Body of pancreas (tissue), 4 donors: ENCODE results near the gene PSMD5. TPM values are rescaled to one million over a fixed set of nuclear protein-coding genes. Genes with fewer than 3 reads are reported as not detected.
"Not testable (repeated sequence)": the region's sequence is repeated elsewhere in the genome, so short reads cannot be mapped to it uniquely, and the experiment has no call there.

Experiments used
- ATAC-seq: fragments of 150-250 bp; one replicate; pipeline ENCODE4 v1.9.1; 2016
- DNase-seq, 4 donors: peaks; one replicate each; pipeline ENCODE4 v3.0.0-alpha.2; 2019
- H3K27ac ChIP-seq, 4 donors: fragments of 200-600 bp; sonication (generic); 1 replicate in 3 of 4; 2 replicates in 1 of 4; pipeline versions ENCODE4 v1.5.1 to v1.6.1; 2016 to 2019; ENCODE audit warnings: mild to moderate bottlenecking in 1 of 4, mixed read lengths in 1 of 4, moderate library complexity in 1 of 4
- H3K27me3 ChIP-seq, 2 donors: fragments of 200-600 bp; sonication (generic); one replicate each; pipeline ENCODE4 v1.6.0; 2016; ENCODE audit warnings: mild to moderate bottlenecking in 1 of 2
- H3K36me3 ChIP-seq, 2 donors: fragments of 200-600 bp; sonication (generic); replicated peaks in 1 of 2; 2 replicates each; pipeline ENCODE4 v1.5.1; 2016; ENCODE audit warnings: low read depth in 2 of 2; ENCODE audit not compliant: insufficient read depth in 1 of 2
- H3K4me1 ChIP-seq: fragments of 200-600 bp; sonication (generic); one replicate; pipeline ENCODE4 v1.6.0; 2016
- H3K4me3 ChIP-seq, 2 donors: fragments of 200-600 bp; sonication (generic); 1 replicate in 1 of 2; 2 replicates in 1 of 2; pipeline ENCODE4 v1.5.1; 2016 to 2019
- H3K9me3 ChIP-seq, 3 donors: fragments of 200-600 bp; sonication (generic); 1 replicate in 2 of 3; 2 replicates in 1 of 3; pipeline ENCODE4 v1.5.1; 2016
- POLR2A ChIP-seq, 3 donors: fragments of 450-650 bp; IDR thresholded peaks; one replicate each; pipeline ENCODE4 v1.6.1; 2016; ENCODE audit warnings: antibody characterized with exemption in 3 of 3, mild to moderate bottlenecking in 2 of 3
- whole genome bisulfite sequencing, 2 donors: methylation state at CpG; one replicate each; pipeline ENCODE4 v1.1.5; 2017; 5-methylcytosine and 5-hydroxymethylcytosine counted together
- intact Hi-C: fragments of 100-400 bp; cut with DNase I; formaldehyde crosslinking; loops from one replicate; pipeline ENCODE4 v1.15.1; 2023
- total RNA-seq, 2 donors: library from RNA; depleted of rRNA; stranded (reverse); fragments of >200 nt; gene quantifications; one replicate each; pipeline ENCODE4 v1.1.0, GENCODE V29; 2016
- TF ChIP-seq, protein P1 (sequence below), 7 experiments: fragments of 450-650 bp in 4 of 7; fragments of 200-600 bp in 3 of 7; sonication (generic) in 3 of 7; IDR thresholded peaks; one replicate each; pipeline ENCODE4 v1.5.1; 2016 to 2019; ENCODE audit warnings: antibody characterized with exemption in 7 of 7

Gene PSMD5
- total RNA-seq, 2 donors from 2014 or later = 20.8 to 31.0 TPM

- DNase-seq (no peak), ATAC-seq (no peak)
- TF ChIP-seq, protein P1, sequence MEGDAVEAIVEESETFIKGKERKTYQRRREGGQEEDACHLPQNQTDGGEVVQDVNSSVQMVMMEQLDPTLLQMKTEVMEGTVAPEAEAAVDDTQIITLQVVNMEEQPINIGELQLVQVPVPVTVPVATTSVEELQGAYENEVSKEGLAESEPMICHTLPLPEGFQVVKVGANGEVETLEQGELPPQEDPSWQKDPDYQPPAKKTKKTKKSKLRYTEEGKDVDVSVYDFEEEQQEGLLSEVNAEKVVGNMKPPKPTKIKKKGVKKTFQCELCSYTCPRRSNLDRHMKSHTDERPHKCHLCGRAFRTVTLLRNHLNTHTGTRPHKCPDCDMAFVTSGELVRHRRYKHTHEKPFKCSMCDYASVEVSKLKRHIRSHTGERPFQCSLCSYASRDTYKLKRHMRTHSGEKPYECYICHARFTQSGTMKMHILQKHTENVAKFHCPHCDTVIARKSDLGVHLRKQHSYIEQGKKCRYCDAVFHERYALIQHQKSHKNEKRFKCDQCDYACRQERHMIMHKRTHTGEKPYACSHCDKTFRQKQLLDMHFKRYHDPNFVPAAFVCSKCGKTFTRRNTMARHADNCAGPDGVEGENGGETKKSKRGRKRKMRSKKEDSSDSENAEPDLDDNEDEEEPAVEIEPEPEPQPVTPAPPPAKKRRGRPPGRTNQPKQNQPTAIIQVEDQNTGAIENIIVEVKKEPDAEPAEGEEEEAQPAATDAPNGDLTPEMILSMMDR (IDR thresholded peaks at IDR 0.05) = no peak
- TF ChIP-seq POLR2A (IDR thresholded peaks at IDR 0.05) = no peak
- intact Hi-C loops = no loop called here
- no peak overlapping the region for H3K4me3 ChIP-seq
- no peaks in the 10 kb centered on the region for H3K36me3 ChIP-seq
- peaks cover 0 to 4% (median 0%) of the 10 kb centered on the region in 3 donors for H3K9me3 ChIP-seq
- no peak overlapping the region for H3K27ac ChIP-seq
- no peaks in the 10 kb centered on the region for H3K27me3 ChIP-seq
- no peaks in the 10 kb centered on the region for H3K4me1 ChIP-seq
These were observed 34.9 kb downstream of the PSMD5 start for GRCh38 chr9:120807607-120808379.

DNA sequence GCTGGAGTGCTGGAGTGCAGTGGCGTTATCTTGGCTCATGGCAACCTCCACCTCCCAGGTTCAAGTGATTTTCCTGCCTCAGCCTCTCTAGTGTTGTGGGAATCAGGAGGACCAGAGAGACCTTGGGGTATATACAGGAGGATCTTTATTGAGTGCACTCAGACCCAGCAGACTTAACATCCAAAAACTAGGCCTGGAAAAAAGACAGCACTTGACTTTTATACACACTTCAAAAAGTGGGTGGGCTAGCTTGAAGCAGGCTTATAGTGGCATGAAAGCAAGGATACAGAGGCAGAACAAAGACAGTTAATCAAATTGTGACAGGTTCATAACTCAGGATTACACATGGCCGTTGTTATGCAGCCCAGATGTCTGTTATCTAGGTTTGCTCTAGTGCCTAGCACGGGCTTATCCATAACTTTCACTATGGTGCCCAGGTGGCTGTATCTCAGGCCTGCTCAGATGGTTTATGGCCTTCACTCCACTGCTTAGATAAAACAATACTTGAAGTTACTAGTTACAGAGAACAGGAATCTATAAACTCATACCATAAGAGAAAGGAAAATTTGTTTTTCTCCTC, 37.8 kb downstream of the PSMD5 start:
- ATAC-seq, H3K4me3 ChIP-seq, intact Hi-C loops, H3K9me3 ChIP-seq, H3K27me3 ChIP-seq, DNase-seq, H3K36me3 ChIP-seq, H3K4me1 ChIP-seq, H3K27ac ChIP-seq: not testable (repeated sequence)
- 58 to 64% methylated on average over 3 of the region's 3 CpGs for WGBS, 2 donors

DNA sequence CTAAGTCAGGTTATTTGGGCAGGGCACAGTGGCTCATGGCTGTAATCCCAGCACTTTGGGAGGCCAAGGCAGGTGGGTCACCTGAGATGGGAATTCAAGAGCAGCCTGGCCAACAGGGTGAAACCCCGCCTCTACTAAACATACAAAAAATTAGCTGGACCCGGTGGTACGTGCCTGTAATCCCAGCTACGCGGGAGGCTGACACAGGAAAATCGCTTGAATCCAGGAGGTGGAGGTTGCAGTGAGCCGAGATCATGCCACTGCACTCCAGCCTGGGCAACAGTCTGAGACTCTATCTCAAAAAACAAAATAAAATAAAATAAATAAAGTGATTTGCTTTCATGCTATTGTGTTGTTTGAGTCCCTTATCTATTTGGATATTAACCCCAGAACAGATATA, 41.3 kb downstream of the PSMD5 start:
- H3K27me3 ChIP-seq = no peaks in the 10 kb centered on the region
- intact Hi-C loops = no loop called here
- WGBS, 2 donors = 92 to 94% methylated on average over 7 of the region's 7 CpGs
- no peak overlapping the region for H3K4me3 ChIP-seq
- DNase-seq (no peak), ATAC-seq (no peak)
- no peaks in the 10 kb centered on the region for H3K9me3 ChIP-seq
- H3K4me1 ChIP-seq = no peaks in the 10 kb centered on the region
- no peaks in the 10 kb centered on the region for H3K36me3 ChIP-seq
- no peak overlapping the region for H3K27ac ChIP-seq
- TF ChIP-seq, protein P1 (IDR thresholded peaks at IDR 0.05) = no peak
- TF ChIP-seq POLR2A (IDR thresholded peaks at IDR 0.05) = no peak

GRCh38 chr9:120792898-120793765, 49.6 kb downstream of the PSMD5 start, which contains the start of gene FBXW2:
TSS of gene FBXW2 (minus strand) at chr9:120793416. CDS start at chr9:120788258, 5,158 bp downstream.
- ATAC-seq = peak; percentile 99
- Histone ChIP-seq H3K4me3 (peak within 1 kb of the TSS; percentile 57 to 85), H3K9me3 (no peaks in the 10 kb centered on the region), H3K36me3 (no peaks in the 10 kb centered on the region), H3K27me3 (no peaks in the 10 kb centered on the region), H3K4me1 (peaks cover 33% of the 10 kb centered on the region), H3K27ac (peak within 1 kb of the TSS; percentile 70 to 94 (median 86))
- peak; percentile 79 to 95 (median 95) for TF ChIP-seq POLR2A (IDR thresholded peaks at IDR 0.05)
- TF ChIP-seq, protein P1 (IDR thresholded peaks at IDR 0.05) = peak in 3 of 7 experiments; percentile 6 to 20 (median 12)
- intact Hi-C loops = no loop called here
- WGBS, 2 donors = 0% methylated on average over 26 to 70 of the region's 72 CpGs
- DNase-seq = peak; percentile 89 to 93 (median 91)

GRCh38 chr9:120791161-120791560, 51.6 kb downstream of the PSMD5 start:
- no peak for DNase-seq
- no peaks in the 10 kb centered on the region for H3K9me3 ChIP-seq
- no peak overlapping the region for H3K27ac ChIP-seq
- H3K36me3 ChIP-seq = peaks cover 0 to 3% of the 10 kb centered on the region in 2 donors
- no peaks in the 10 kb centered on the region for H3K27me3 ChIP-seq
- WGBS, 2 donors = 47 to 58% methylated on average over 3 of the region's 3 CpGs
- peaks cover 43% of the 10 kb centered on the region for H3K4me1 ChIP-seq
- no peak overlapping the region for H3K4me3 ChIP-seq
- intact Hi-C loops = no loop called here
- TF ChIP-seq, protein P1 (IDR thresholded peaks at IDR 0.05) = no peak
- no peak for TF ChIP-seq POLR2A (IDR thresholded peaks at IDR 0.05)
- no peak for ATAC-seq
